Activated naive CD8-positive, alpha-beta T cell treated with anti-CD3 and anti-CD28 coated beads, Interleukin-2, amount 50 U/mL, for 24 hours (primary cell): ENCODE data around the gene SLC24A4.

ENCODE experiments used
- ATAC-seq: fragments of 150-1000 bp; cut with Tn5 transposase; one replicate; pipeline ENCODE4 v1.10.0; 2021
- DNase-seq: peaks from one replicate; pipeline ENCODE4 v3.0.0; 2021
- H3K27ac Mint-ChIP-seq: one replicate; pipeline ENCODE4 v1.8.0; 2021; ENCODE audit warnings: mild to moderate bottlenecking, mixed read lengths
- H3K27me3 Mint-ChIP-seq: one replicate; pipeline ENCODE4 v1.8.0; 2021; ENCODE audit warnings: mixed read lengths
- H3K36me3 Mint-ChIP-seq: one replicate; pipeline ENCODE4 v1.8.0; 2021; ENCODE audit warnings: low read depth, mixed read lengths
- H3K4me1 Mint-ChIP-seq: one replicate; pipeline ENCODE4 v1.8.0; 2021; ENCODE audit warnings: mixed read lengths
- H3K4me3 Mint-ChIP-seq: one replicate; pipeline ENCODE4 v1.8.0; 2021; ENCODE audit warnings: mild to moderate bottlenecking, moderate library complexity, mixed read lengths
- H3K9me3 Mint-ChIP-seq: one replicate; pipeline ENCODE4 v1.8.0; 2021; ENCODE audit warnings: mixed read lengths

Gene SLC24A4, protein sequence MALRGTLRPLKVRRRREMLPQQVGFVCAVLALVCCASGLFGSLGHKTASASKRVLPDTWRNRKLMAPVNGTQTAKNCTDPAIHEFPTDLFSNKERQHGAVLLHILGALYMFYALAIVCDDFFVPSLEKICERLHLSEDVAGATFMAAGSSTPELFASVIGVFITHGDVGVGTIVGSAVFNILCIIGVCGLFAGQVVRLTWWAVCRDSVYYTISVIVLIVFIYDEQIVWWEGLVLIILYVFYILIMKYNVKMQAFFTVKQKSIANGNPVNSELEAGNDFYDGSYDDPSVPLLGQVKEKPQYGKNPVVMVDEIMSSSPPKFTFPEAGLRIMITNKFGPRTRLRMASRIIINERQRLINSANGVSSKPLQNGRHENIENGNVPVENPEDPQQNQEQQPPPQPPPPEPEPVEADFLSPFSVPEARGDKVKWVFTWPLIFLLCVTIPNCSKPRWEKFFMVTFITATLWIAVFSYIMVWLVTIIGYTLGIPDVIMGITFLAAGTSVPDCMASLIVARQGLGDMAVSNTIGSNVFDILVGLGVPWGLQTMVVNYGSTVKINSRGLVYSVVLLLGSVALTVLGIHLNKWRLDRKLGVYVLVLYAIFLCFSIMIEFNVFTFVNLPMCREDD

GRCh38 chr14:92323011-92323915 is at the start of gene SLC24A4:
TSS of gene SLC24A4 (plus strand) at chr14:92323165. CDS start at chr14:92323831, 666 bp downstream.
- DNase-seq (peak; percentile 14), ATAC-seq (peak; percentile 35)
- peaks cover 11% of the 10 kb centered on the region for H3K4me1 Mint-ChIP-seq
- H3K27me3 Mint-ChIP-seq, result peaks cover 63% of the 10 kb centered on the region
- no peaks in the 10 kb centered on the region for H3K36me3 Mint-ChIP-seq
- H3K9me3 Mint-ChIP-seq, result no peaks in the 10 kb centered on the region
- no peak within 1 kb of the TSS for H3K27ac Mint-ChIP-seq
- H3K4me3 Mint-ChIP-seq, result peak within 1 kb of the TSS; percentile 53

- Mint-ChIP-seq H3K36me3 (no peaks in the 10 kb centered on the region), H3K9me3 (no peaks in the 10 kb centered on the region), H3K27ac (no peak overlapping the region), H3K4me3 (no peak overlapping the region), H3K4me1 (no peaks in the 10 kb centered on the region), H3K27me3 (peaks cover 10% of the 10 kb centered on the region)
- no peak for DNase-seq
- no peak for ATAC-seq
Observed at GRCh38 chr14:92273166-92273565, 49.8 kb upstream of the SLC24A4 start.

DNA sequence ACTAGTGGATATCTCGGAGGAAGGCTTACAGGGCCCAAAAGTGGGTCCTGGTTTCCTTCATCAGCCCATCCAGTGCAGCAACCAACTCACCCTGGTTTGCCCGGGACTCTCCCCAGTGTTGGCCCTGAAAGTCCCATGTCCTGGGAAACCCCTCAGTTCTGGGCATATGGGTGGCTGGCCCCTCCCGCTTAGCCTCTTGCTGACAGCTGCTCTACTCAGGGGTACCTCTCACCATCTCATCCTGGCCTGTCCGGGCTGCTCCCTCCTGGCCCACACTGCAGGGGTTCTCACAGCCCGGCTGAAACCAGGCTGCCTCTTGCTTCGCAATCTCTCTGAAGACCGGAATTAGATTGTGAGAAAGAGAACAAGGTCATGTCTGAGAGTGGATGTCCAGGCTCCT is 48.9 kb upstream of the SLC24A4 start:
- Mint-ChIP-seq H3K27me3 (peaks cover 10% of the 10 kb centered on the region), H3K27ac (no peak overlapping the region)

GRCh38 chr14:92276074-92276473 is 46.9 kb upstream of the SLC24A4 start:
- no peak for ATAC-seq
- Mint-ChIP-seq H3K27ac (no peak overlapping the region), H3K36me3 (no peaks in the 10 kb centered on the region), H3K9me3 (no peaks in the 10 kb centered on the region), H3K27me3 (peaks cover 10% of the 10 kb centered on the region), H3K4me1 (peaks cover 14% of the 10 kb centered on the region), H3K4me3 (no peak overlapping the region)
- DNase-seq, result no peak

More for the DNA sequence above, 48.9 kb upstream of the SLC24A4 start:
- Mint-ChIP-seq H3K4me3 (no peak overlapping the region), H3K36me3 (no peaks in the 10 kb centered on the region), H3K4me1 (no peaks in the 10 kb centered on the region), H3K9me3 (no peaks in the 10 kb centered on the region)
- ATAC-seq (no peak), DNase-seq (no peak)

GRCh38 chr14:92277031-92277430 is 45.9 kb upstream of the SLC24A4 start:
- H3K27ac Mint-ChIP-seq, result no peak overlapping the region
- ATAC-seq, result no peak
- no peak overlapping the region for H3K4me3 Mint-ChIP-seq
- H3K9me3 Mint-ChIP-seq, result no peaks in the 10 kb centered on the region
- peaks cover 8% of the 10 kb centered on the region for H3K27me3 Mint-ChIP-seq
- peaks cover 20% of the 10 kb centered on the region for H3K4me1 Mint-ChIP-seq
- H3K36me3 Mint-ChIP-seq, result no peaks in the 10 kb centered on the region
- DNase-seq, result no peak

DNA sequence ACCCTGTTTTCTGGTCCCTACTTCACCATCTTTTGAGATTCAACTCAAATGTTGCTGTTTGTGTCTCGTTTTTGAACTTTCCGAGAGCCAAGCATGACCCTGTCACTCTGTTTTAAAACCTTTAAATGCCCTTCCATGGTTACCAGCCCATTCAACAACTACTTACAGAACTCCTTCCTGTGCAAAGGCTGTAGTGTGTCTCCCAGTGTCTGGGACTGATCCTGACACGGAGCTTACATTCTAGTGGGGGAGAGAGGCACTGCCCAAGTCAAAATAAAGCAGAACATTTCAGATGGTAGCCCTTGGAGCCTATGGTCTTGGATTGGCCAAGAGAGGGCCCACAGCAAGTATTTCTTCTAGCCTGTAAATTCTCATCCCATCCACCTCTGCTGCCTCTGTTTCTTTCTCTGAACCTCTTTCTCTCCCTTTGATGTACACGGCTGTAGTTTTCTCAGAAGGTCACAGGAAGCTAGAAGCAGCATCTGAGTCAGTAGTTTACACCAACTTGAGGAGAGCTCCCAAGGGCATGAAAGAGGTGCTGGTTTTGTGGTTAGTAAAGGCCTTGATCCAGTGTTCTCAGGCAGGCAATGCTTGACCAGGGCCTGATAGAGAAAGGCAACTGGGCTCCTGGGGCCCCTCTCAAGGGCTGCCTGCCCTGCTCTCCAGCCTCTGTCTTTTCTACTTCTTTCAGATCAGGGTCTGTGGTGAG is 42.3 kb upstream of the SLC24A4 start:
- DNase-seq (no peak), ATAC-seq (peak; percentile 93)
- no peaks in the 10 kb centered on the region for H3K9me3 Mint-ChIP-seq
- H3K36me3 Mint-ChIP-seq, result no peaks in the 10 kb centered on the region
- peak overlapping the region; percentile 26 for H3K27ac Mint-ChIP-seq
- peaks cover 20% of the 10 kb centered on the region for H3K4me1 Mint-ChIP-seq
- H3K4me3 Mint-ChIP-seq, result no peak overlapping the region
- H3K27me3 Mint-ChIP-seq, result peaks cover 2% of the 10 kb centered on the region

- no peaks in the 10 kb centered on the region for H3K27me3 Mint-ChIP-seq
- H3K4me1 Mint-ChIP-seq, result peaks cover 20% of the 10 kb centered on the region
- H3K9me3 Mint-ChIP-seq, result no peaks in the 10 kb centered on the region
- DNase-seq (no peak), ATAC-seq (no peak)
- no peak overlapping the region for H3K4me3 Mint-ChIP-seq
- no peak overlapping the region for H3K27ac Mint-ChIP-seq
- H3K36me3 Mint-ChIP-seq, result no peaks in the 10 kb centered on the region
Observed at GRCh38 chr14:92282669-92283068, 40.3 kb upstream of the SLC24A4 start.

GRCh38 chr14:92285311-92285710 is 37.7 kb upstream of the SLC24A4 start:
- Mint-ChIP-seq H3K36me3 (no peaks in the 10 kb centered on the region), H3K4me3 (no peak overlapping the region), H3K4me1 (peaks cover 14% of the 10 kb centered on the region), H3K27me3 (no peaks in the 10 kb centered on the region), H3K9me3 (no peaks in the 10 kb centered on the region), H3K27ac (no peak overlapping the region)
- DNase-seq, result no peak
- ATAC-seq, result no peak

GRCh38 chr14:92287987-92288386 is 35.0 kb upstream of the SLC24A4 start:
- no peaks in the 10 kb centered on the region for H3K36me3 Mint-ChIP-seq
- no peaks in the 10 kb centered on the region for H3K27me3 Mint-ChIP-seq
- H3K27ac Mint-ChIP-seq, result no peak overlapping the region
- no peaks in the 10 kb centered on the region for H3K4me1 Mint-ChIP-seq
- ATAC-seq, result no peak
- no peak overlapping the region for H3K4me3 Mint-ChIP-seq
- no peak for DNase-seq
- no peaks in the 10 kb centered on the region for H3K9me3 Mint-ChIP-seq

GRCh38 chr14:92288994-92289660 is 33.8 kb upstream of the SLC24A4 start:
- Mint-ChIP-seq H3K4me1 (no peaks in the 10 kb centered on the region), H3K27ac (no peak overlapping the region), H3K4me3 (no peak overlapping the region), H3K9me3 (no peaks in the 10 kb centered on the region), H3K36me3 (no peaks in the 10 kb centered on the region), H3K27me3 (no peaks in the 10 kb centered on the region)
- no peak for DNase-seq
- ATAC-seq, result no peak

DNA sequence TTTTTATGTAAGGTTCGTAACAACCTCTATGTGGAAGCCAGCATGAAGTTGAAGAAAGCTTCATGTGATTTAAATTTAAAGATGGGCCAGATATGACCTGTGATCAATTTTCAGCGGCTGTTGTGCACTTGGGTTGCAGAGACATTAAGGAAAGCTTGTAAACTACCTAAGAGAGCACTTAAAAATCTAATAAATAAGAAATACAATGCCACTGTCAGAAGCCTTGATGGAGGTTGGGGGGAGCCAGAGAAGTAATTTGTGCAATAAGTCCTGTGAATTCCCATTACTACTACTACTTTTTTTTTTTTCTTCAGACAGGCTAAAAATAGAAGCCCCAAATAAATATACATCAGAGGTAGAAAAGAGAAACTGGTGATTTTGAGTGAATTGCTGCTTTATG is 30.3 kb upstream of the SLC24A4 start:
- H3K4me1 Mint-ChIP-seq, result no peaks in the 10 kb centered on the region
- H3K9me3 Mint-ChIP-seq, result no peaks in the 10 kb centered on the region
- no peak overlapping the region for H3K27ac Mint-ChIP-seq
- no peak overlapping the region for H3K4me3 Mint-ChIP-seq
- no peaks in the 10 kb centered on the region for H3K36me3 Mint-ChIP-seq
- DNase-seq (no peak), ATAC-seq (no peak)
- H3K27me3 Mint-ChIP-seq, result peaks cover 2% of the 10 kb centered on the region

GRCh38 chr14:92294506-92294905 is 28.5 kb upstream of the SLC24A4 start:
- peaks cover 4% of the 10 kb centered on the region for H3K27me3 Mint-ChIP-seq
- no peaks in the 10 kb centered on the region for H3K4me1 Mint-ChIP-seq
- ATAC-seq, result no peak

DNA sequence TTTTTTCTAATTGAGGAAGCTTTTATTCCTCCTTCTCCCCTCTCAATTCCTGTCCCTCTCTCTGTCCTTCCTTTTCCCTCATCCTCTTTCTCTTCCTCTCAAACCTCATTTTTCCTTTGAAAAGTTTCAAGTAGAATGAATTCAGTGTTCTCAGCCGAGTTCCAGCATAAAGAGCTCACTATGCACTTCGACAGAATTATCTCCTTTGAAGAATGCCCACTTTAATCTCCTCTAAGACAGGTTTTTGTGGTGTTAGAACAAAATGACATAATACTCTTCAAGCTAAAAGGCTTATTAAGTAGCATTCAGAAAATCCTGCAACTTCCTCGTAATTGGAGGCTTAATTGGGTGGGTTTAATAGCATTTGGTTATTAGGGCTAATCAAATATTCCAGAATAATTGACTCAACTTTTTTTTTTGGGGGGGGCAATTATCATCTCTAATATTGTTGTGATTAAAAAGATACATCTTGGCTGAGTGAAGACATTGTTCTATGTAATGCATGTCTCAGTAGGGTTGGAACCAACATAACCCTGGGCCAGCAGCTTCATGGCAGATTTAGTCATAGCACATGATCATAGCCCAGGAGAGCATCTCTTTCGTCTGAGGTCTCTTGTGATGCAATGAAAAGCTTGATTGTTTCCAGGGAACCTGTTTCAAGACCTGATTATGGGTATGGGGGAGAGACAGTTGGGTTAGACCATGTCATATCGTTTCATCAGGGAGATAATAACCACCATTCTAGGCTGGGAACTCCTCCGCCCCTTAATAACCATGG is 25.0 kb upstream of the SLC24A4 start:
- H3K27ac Mint-ChIP-seq, result no peak overlapping the region
- no peak overlapping the region for H3K4me3 Mint-ChIP-seq
- H3K4me1 Mint-ChIP-seq, result no peaks in the 10 kb centered on the region
- H3K9me3 Mint-ChIP-seq, result no peaks in the 10 kb centered on the region
- no peaks in the 10 kb centered on the region for H3K36me3 Mint-ChIP-seq
- ATAC-seq (no peak), DNase-seq (no peak)
- peaks cover 7% of the 10 kb centered on the region for H3K27me3 Mint-ChIP-seq

More at GRCh38 chr14:92294506-92294905, 28.5 kb upstream of the SLC24A4 start:
- no peak overlapping the region for H3K27ac Mint-ChIP-seq
- no peak for DNase-seq
- no peak overlapping the region for H3K4me3 Mint-ChIP-seq
- no peaks in the 10 kb centered on the region for H3K36me3 Mint-ChIP-seq
- H3K9me3 Mint-ChIP-seq, result no peaks in the 10 kb centered on the region
